ENCODE data around the gene PPAN.

Gene PPAN

DNA sequence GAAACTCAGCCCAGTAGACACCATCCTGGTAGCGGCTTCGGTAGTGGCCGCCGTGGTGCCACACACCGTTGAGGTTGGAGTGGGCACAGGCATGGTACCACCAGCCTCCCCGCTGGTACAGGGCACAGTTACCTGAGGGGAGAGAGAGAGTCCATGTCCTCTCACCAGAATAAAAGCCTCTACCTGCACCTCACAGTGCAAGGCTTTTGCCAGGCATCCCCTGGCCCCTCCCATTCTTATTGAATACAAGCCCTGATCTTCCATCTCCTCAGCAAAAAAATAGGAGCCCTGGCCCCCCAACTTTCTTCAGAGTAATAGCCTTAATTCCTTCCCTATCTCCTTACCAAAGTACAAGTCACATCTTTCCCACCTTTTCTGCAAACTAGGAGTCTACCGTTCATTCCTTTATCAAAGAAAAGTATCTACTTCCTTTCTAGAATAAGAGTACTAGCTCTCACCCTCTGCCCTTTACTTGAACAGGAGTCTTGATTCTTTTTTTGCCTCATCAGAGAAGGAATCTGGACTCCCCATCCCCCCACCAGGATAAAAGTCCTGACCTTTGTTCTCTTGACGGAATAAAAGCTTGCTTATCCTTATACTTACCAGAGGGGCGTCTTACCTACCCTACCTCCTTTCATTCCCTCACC, 13.4 kb upstream of the PPAN start:
- TF ChIP-seq, protein P1, sequence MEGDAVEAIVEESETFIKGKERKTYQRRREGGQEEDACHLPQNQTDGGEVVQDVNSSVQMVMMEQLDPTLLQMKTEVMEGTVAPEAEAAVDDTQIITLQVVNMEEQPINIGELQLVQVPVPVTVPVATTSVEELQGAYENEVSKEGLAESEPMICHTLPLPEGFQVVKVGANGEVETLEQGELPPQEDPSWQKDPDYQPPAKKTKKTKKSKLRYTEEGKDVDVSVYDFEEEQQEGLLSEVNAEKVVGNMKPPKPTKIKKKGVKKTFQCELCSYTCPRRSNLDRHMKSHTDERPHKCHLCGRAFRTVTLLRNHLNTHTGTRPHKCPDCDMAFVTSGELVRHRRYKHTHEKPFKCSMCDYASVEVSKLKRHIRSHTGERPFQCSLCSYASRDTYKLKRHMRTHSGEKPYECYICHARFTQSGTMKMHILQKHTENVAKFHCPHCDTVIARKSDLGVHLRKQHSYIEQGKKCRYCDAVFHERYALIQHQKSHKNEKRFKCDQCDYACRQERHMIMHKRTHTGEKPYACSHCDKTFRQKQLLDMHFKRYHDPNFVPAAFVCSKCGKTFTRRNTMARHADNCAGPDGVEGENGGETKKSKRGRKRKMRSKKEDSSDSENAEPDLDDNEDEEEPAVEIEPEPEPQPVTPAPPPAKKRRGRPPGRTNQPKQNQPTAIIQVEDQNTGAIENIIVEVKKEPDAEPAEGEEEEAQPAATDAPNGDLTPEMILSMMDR (IDR thresholded peaks at IDR 0.05; ENCODE audit: low read depth, low read length), result no peak
- in situ Hi-C loops (cut with HindIII; ENCODE audit: low sequenced_read_pairs), result no loop called here
- DNase-seq (ENCODE audit: low read depth, low spot score), result no peak

DNA sequence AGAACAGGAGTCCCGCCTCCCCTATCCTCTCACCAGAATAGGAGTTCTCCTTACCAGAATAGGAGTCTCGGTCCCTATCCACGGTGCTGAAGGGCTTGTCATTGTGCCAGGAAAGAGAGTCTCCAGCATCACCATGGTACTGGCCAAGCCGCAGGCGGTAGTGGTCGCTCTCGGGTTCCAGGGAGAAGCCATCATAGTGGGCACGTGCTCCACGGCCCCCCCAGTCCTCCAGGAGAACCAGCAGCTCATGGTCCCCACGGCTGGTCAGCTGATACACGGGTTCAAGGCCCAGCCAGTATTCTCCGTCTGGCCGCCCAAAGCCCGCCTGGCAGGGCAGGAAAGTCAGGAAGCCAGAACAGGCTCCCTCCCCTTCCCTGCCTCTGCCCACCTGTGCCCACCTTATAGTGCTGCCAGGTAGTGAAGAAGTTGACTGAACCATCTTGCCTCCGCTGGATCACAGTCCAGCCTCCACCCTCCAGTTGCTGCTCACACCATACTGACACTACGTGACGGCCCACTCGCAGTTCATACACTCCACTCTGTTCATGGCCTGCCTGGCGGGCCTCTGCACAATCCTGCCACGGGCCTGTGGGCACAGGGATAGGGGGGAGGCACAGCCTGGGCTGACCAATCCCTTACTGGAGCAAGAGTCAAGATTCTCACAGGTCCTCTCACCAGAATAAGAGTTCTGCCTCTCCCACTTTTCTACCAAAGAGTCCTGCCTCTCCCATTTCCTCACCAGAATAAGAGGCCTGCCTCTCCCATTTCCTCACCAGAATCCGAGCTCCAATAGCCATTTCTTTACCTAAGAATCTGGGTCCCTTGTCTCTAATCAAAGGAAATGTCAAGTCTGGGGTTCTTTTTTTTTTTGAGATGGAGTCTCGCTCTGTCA, 12.6 kb upstream of the PPAN start:
- TF ChIP-seq, protein P1 (IDR thresholded peaks at IDR 0.05; ENCODE audit: low read depth, low read length), result no peak
- DNase-seq (ENCODE audit: low read depth, low spot score), result no peak
- in situ Hi-C loops (cut with HindIII; ENCODE audit: low sequenced_read_pairs), result no loop called here
- no peak overlapping the region for H3K4me3 ChIP-seq (ENCODE audit: low read depth, low read length)

More for the DNA sequence above, 13.4 kb upstream of the PPAN start:
- no peak overlapping the region for H3K4me3 ChIP-seq (ENCODE audit: low read depth, low read length)

DNA sequence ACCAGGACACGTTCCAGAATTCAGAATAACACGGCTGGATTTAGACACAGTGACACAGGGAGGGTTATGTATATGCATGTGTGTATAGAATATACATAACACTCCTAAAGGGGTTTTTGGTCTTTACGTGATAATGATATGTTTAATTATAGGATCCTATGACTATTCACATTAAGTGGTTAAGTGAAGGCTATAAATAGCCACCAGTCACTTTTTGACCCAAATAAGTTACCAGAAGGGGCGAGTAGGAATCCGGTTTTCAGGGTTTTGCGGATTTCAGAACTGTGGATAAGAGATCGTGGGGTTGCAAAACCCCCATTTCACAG, 10.6 kb upstream of the PPAN start:
- H3K4me3 ChIP-seq (ENCODE audit: low read depth, low read length), result no peak overlapping the region
- in situ Hi-C loops (cut with HindIII; ENCODE audit: low sequenced_read_pairs), result no loop called here
- no peak for DNase-seq (ENCODE audit: low read depth, low spot score)
- TF ChIP-seq, protein P1 (IDR thresholded peaks at IDR 0.05; ENCODE audit: low read depth, low read length), result no peak

DNA sequence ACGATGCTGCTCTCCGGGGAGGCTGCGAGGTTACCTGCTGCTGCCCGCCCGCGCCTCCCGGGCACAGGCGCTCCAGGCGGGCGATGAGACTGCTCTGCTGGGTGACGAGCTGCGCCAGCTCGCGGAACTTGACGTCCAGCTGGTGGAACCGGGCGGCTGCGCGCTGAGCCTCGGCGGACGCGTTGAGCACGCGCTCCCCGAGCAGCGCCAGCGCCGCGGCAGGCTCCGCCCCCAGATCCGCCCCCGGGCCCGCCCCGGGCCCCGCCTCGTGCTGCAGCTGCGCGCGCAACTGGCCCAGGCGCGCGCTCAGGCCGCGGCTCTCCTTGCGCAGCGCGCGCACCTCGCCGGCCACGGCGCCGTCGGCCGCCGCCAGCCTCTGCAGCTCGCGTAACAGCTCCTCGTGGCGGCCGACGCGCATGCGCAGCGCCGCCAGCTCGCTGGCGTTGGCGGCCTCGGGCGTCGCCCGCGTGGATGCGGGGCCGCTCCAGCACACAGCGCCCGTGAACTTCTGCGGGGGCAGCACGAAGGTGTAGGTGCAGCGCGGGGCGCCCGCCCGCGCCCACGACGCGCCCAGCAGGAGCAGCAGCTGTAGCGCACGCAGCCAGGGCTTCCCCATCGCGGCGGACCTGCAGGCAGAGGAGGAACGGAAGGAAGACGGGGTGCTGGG, 10.1 kb upstream of the PPAN start:
- H3K4me3 ChIP-seq (ENCODE audit: low read depth, low read length), result peak overlapping the region; percentile 6
- peak; percentile 85 for DNase-seq (ENCODE audit: low read depth, low spot score)
- in situ Hi-C loops (cut with HindIII; ENCODE audit: low sequenced_read_pairs), result no loop called here
- TF ChIP-seq, protein P1 (IDR thresholded peaks at IDR 0.05; ENCODE audit: low read depth, low read length), result no peak

DNA sequence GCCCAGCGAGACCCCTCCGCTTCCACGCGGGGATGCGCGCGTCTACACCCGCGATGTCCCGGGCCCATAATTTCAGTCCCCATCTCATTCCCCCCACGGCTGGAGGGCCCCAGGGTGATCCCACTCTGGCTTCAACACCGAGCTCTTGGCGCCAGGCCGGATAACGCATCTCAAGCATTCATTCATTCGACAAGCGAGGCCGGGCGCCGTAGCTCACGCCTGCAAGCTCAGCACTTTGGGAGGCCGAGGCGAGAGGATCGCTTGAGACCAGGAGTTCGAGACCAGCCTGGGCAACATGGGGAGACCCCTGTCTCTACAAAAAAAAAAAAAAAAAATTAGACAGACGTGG, 9.6 kb upstream of the PPAN start:
- in situ Hi-C loops (cut with HindIII; ENCODE audit: low sequenced_read_pairs), result no loop called here

DNA sequence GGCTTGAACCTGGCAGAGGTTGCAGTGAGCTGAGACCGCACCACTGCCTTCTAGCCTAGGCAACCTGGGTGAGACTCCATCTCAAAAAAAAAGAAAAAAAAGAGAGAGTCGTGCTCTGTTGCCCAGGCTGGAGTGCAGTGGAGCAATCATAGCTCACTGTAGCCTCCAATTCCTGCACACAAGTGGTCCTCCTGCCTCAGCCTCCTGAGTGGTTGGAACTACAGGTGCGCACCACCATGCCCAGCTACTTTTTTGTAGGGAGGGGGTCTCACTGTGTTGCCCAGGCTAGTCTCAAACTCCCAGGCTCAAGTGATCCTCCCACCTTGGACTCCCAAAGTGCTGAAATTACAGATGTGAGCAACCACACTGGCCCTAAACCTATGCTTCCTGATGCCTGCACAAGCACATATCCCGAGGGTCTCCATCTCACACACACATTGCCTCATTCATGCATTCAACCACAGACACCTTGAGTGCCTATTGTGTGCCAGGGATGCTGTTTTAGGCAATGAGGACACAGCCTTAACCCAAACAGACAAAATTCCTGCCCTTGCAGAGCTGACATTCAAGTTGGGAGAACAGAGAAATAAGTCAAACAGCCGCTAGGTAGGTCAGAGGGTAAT, 5.9 kb upstream of the PPAN start:
- no peak for DNase-seq (ENCODE audit: low read depth, low spot score)
- H3K4me3 ChIP-seq (ENCODE audit: low read depth, low read length), result no peak overlapping the region
- in situ Hi-C loops (cut with HindIII; ENCODE audit: low sequenced_read_pairs), result no loop called here
- TF ChIP-seq, protein P1 (IDR thresholded peaks at IDR 0.05; ENCODE audit: low read depth, low read length), result no peak

More for the DNA sequence above, 9.6 kb upstream of the PPAN start:
- TF ChIP-seq, protein P1 (IDR thresholded peaks at IDR 0.05; ENCODE audit: low read depth, low read length), result no peak
- peak overlapping the region; percentile 6 for H3K4me3 ChIP-seq (ENCODE audit: low read depth, low read length)
- no peak for DNase-seq (ENCODE audit: low read depth, low spot score)
